ENCODE measurements around the gene TM4SF20.

Gene TM4SF20

DNA sequence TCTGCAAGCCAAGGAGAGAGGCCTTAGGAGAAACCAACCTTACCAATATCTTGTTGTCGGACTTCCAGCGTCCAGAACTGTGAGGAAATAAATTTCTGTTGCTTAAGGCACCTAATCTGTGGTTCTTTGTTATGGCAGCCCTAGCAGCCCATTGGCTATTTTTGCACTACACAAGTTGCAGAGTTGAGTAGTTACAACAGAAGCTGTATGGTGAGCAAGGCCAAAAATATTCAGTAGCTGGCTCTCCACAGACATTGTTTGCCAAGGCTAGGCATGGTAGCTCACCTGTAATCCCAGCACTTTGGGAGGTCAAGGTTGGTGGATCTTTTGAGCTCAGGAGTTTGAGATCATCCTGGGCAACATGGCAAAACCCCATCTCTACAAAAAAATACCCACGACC, 35.7 kb upstream of the TM4SF20 start:
- ChIA-PET POLR2A (interaction anchor here (1.1 kb wide), 1 partner anchor 50 kb away, joined by 5 read pairs; no protein-coding TSS in a partner anchor), CTCF (no interaction called here)

DNA sequence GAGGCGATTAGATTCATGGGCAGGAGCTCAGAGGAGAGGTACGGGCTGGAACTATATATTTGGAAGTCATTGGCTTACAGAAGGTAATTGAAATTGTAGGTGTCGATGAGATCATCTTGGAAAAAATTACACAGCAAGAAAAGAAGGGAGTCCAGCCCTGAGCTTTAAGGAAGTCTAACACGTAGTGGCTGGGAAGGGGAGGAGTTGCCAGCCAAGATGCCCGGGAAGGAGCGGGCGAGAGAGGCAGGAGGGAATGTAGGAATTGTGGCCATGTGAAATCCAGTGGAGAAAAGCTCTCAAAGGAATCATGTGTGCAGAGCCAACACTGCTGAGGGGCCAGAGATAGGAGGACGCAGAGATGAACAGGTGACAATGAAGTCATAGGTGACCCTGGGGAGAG, 34.3 kb upstream of the TM4SF20 start:
- H3K27ac ChIP-seq (ENCODE audit: extremely low read depth, low read depth, low read length): no peak overlapping the region
- TF ChIP-seq ZNF654 (tag by site-specific recombination; IDR thresholded peaks at IDR 0.05; ENCODE audit: low read depth): no peak
- TF ChIP-seq ZNF521 (tag by site-specific recombination; IDR thresholded peaks at IDR 0.05): no peak
- peak; percentile 43 for TF ChIP-seq SCRT2 (tag by site-specific recombination; IDR thresholded peaks at IDR 0.05)
- TF ChIP-seq ZNF76 (tag by site-specific recombination; IDR thresholded peaks at IDR 0.05; ENCODE audit: borderline replicate concordance, low read depth): no peak
- 0 out of 2 replicates have a peak, but pooled peaks have one; percentile 19 for TF ChIP-seq ZIC2 (tag by site-specific recombination; IDR thresholded peaks at IDR 0.05)
- no peak for TF ChIP-seq ZNF394 (tag by site-specific recombination; IDR thresholded peaks at IDR 0.05; ENCODE audit: borderline replicate concordance)
- no peak for TF ChIP-seq ZEB2 (tag by site-specific recombination; IDR thresholded peaks at IDR 0.05)
- peak; percentile 27; the same call in 1 of the 2 replicates for TF ChIP-seq ZNF335 (tag by site-specific recombination; conservative IDR thresholded peaks at IDR 0.05)
- TF ChIP-seq ZNF677 (tag by site-specific recombination; IDR thresholded peaks at IDR 0.05): no peak
- H3K4me1 ChIP-seq (ENCODE audit: control insufficient read depth, insufficient read depth, low read length): no peaks in the 10 kb centered on the region
- H3K4me3 ChIP-seq (ENCODE audit: low read depth, low read length): no peak overlapping the region
- H3K36me3 ChIP-seq (ENCODE audit: control insufficient read depth in 2 of 2, insufficient read depth in 1 of 2, low read length in 2 of 2): no peaks in the 10 kb centered on the region
- POLR2A ChIA-PET: no interaction called here
- CTCF ChIA-PET: interaction anchor here (0.6 to 1.1 kb wide), 4 partner anchors 8 to 1859 kb away, joined by 3 to 6 read pairs (median 4); no protein-coding TSS in a partner anchor
- H3K9me3 ChIP-seq (ENCODE audit: control insufficient read depth, insufficient read depth, low read depth, low read length): no peaks in the 10 kb centered on the region

More for the DNA sequence above, 35.7 kb upstream of the TM4SF20 start:
- H3K4me3 ChIP-seq (ENCODE audit: low read depth, low read length): no peak overlapping the region
- TF ChIP-seq, protein P1, sequence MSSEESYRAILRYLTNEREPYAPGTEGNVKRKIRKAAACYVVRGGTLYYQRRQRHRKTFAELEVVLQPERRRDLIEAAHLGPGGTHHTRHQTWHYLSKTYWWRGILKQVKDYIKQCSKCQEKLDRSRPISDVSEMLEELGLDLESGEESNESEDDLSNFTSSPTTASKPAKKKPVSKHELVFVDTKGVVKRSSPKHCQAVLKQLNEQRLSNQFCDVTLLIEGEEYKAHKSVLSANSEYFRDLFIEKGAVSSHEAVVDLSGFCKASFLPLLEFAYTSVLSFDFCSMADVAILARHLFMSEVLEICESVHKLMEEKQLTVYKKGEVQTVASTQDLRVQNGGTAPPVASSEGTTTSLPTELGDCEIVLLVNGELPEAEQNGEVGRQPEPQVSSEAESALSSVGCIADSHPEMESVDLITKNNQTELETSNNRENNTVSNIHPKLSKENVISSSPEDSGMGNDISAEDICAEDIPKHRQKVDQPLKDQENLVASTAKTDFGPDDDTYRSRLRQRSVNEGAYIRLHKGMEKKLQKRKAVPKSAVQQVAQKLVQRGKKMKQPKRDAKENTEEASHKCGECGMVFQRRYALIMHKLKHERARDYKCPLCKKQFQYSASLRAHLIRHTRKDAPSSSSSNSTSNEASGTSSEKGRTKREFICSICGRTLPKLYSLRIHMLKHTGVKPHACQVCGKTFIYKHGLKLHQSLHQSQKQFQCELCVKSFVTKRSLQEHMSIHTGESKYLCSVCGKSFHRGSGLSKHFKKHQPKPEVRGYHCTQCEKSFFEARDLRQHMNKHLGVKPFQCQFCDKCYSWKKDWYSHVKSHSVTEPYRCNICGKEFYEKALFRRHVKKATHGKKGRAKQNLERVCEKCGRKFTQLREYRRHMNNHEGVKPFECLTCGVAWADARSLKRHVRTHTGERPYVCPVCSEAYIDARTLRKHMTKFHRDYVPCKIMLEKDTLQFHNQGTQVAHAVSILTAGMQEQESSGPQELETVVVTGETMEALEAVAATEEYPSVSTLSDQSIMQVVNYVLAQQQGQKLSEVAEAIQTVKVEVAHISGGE (tag by site-specific recombination; conservative IDR thresholded peaks at IDR 0.05; ENCODE audit: low read depth): no peak
- TF ChIP-seq ZNF121 (tag by site-specific recombination; IDR thresholded peaks at IDR 0.05) (no peak), ZNF514 (tag by site-specific recombination; IDR thresholded peaks at IDR 0.05) (no peak), ZNF561 (tag by site-specific recombination; IDR thresholded peaks at IDR 0.05; ENCODE audit: borderline replicate concordance) (no peak), SCRT2 (tag by site-specific recombination; IDR thresholded peaks at IDR 0.05) (no peak), ZNF133 (tag by site-specific recombination; IDR thresholded peaks at IDR 0.05) (no peak), ZNF510 (tag by site-specific recombination; IDR thresholded peaks at IDR 0.05; ENCODE audit: insufficient replicate concordance) (no peak), KLF7 (tag by site-specific recombination; IDR thresholded peaks at IDR 0.05; ENCODE audit: borderline replicate concordance) (no peak), ZNF843 (tag by site-specific recombination; IDR thresholded peaks at IDR 0.05) (no peak), ZNF266 (tag by site-specific recombination; IDR thresholded peaks at IDR 0.05; ENCODE audit: low read depth) (no peak), ZNF629 (tag by site-specific recombination; IDR thresholded peaks at IDR 0.05) (no peak), ZNF138 (tag by site-specific recombination; IDR thresholded peaks at IDR 0.05; ENCODE audit: borderline replicate concordance) (no peak), ZNF830 (tag by site-specific recombination; IDR thresholded peaks at IDR 0.05; ENCODE audit: low read depth) (no peak)
- TF ChIP-seq, protein P2, sequence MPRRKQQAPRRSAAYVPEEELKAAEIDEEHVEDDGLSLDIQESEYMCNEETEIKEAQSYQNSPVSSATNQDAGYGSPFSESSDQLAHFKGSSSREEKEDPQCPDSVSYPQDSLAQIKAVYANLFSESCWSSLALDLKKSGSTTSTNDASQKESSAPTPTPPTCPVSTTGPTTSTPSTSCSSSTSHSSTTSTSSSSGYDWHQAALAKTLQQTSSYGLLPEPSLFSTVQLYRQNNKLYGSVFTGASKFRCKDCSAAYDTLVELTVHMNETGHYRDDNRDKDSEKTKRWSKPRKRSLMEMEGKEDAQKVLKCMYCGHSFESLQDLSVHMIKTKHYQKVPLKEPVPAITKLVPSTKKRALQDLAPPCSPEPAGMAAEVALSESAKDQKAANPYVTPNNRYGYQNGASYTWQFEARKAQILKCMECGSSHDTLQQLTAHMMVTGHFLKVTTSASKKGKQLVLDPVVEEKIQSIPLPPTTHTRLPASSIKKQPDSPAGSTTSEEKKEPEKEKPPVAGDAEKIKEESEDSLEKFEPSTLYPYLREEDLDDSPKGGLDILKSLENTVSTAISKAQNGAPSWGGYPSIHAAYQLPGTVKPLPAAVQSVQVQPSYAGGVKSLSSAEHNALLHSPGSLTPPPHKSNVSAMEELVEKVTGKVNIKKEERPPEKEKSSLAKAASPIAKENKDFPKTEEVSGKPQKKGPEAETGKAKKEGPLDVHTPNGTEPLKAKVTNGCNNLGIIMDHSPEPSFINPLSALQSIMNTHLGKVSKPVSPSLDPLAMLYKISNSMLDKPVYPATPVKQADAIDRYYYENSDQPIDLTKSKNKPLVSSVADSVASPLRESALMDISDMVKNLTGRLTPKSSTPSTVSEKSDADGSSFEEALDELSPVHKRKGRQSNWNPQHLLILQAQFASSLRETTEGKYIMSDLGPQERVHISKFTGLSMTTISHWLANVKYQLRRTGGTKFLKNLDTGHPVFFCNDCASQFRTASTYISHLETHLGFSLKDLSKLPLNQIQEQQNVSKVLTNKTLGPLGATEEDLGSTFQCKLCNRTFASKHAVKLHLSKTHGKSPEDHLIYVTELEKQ (tag by site-specific recombination; IDR thresholded peaks at IDR 0.05; ENCODE audit: borderline replicate concordance): no peak
- TF ChIP-seq, protein P3, sequence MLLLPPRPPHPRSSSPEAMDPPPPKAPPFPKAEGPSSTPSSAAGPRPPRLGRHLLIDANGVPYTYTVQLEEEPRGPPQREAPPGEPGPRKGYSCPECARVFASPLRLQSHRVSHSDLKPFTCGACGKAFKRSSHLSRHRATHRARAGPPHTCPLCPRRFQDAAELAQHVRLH (tag by site-specific recombination; IDR thresholded peaks at IDR 0.05): no peak
- H3K36me3 ChIP-seq (ENCODE audit: control insufficient read depth in 2 of 2, insufficient read depth in 1 of 2, low read length in 2 of 2): no peaks in the 10 kb centered on the region
- no peaks in the 10 kb centered on the region for H3K9me3 ChIP-seq (ENCODE audit: control insufficient read depth, insufficient read depth, low read depth, low read length)
- H3K27ac ChIP-seq (ENCODE audit: extremely low read depth, low read depth, low read length): no peak overlapping the region
- no peaks in the 10 kb centered on the region for H3K4me1 ChIP-seq (ENCODE audit: control insufficient read depth, insufficient read depth, low read length)

All from HEK293 (cell line).